B cell (primary cell): ENCODE measurements around the gene MAP3K1. TPM values are rescaled to one million over a fixed set of nuclear protein-coding genes. Genes with fewer than 3 reads are reported as not detected.

Source experiments
- ATAC-seq: fragments of 200-7000 bp; cut with Tn5 transposase; one replicate; pipeline ENCODE4 v1.10.0; 2021; ENCODE audit warnings: low read depth, mild to moderate bottlenecking, moderate number of reproducible peaks, moderate library complexity
- CTCF ChIA-PET: fragments of 350-600 bp; sonication (Branson Sonifier 250); formaldehyde crosslinking; loops from one replicate; lab custom pipeline; 2021; ENCODE audit warnings: antibody characterized with exemption, inconsistent platforms; lab: Charles Lee
- POLR2A ChIA-PET: fragments of 350-600 bp; sonication (Branson Sonifier 250); formaldehyde crosslinking; loops from one replicate; lab custom pipeline; 2021; ENCODE audit warnings: antibody characterized with exemption; lab: Charles Lee
- DNase-seq: peaks from one replicate; pipeline ENCODE4 v3.0.0; 2013
- H2AFZ ChIP-seq: 2 replicates; pipeline ENCODE4 v1.6.1; 2012; ENCODE audit warnings: mild to moderate bottlenecking, low read depth, low read length; ENCODE audit not compliant: insufficient read depth, poor library complexity, severe bottlenecking
- H3K27ac ChIP-seq, 2 donors: 1 replicate in 1 of 2; 2 replicates in 1 of 2; pipeline ENCODE4 v1.5.1; 2012 to 2013; ENCODE audit warnings: low read length in 2 of 2, mild to moderate bottlenecking in 2 of 2, moderate library complexity in 1 of 2
- H3K27me3 ChIP-seq, 4 experiments: fragments of 200-600 bp in 1 of 4; sonication (generic) in 1 of 4; replicated peaks in 1 of 4; 1 replicate in 2 of 4; 2 replicates in 2 of 4; pipeline versions ENCODE4 v1.6.1 to v1.7.0; 2013 to 2016; ENCODE audit warnings: low read length in 3 of 4, mild to moderate bottlenecking in 2 of 4, mixed read lengths in 1 of 4, moderate library complexity in 1 of 4; ENCODE audit not compliant: insufficient read depth in 4 of 4, control insufficient read depth in 3 of 4; ENCODE audit errors: control extremely low read depth in 1 of 4
- H3K36me3 ChIP-seq, 2 experiments: replicated peaks in 1 of 2; 1 replicate in 1 of 2; 2 replicates in 1 of 2; pipeline versions ENCODE4 v1.6.1 to v1.7.1; 2013; ENCODE audit warnings: low read length in 1 of 2; ENCODE audit not compliant: insufficient read depth in 2 of 2, control insufficient read depth in 1 of 2; ENCODE audit errors: control extremely low read depth in 1 of 2, extremely low read depth in 1 of 2
- H3K4me1 ChIP-seq, 2 donors: fragments of 200-600 bp in 1 of 2; sonication (generic) in 1 of 2; 1 replicate in 1 of 2; 2 replicates in 1 of 2; pipeline versions ENCODE4 v1.5.1 to v1.6.1; 2013 to 2017; ENCODE audit warnings: low read length in 2 of 2; ENCODE audit not compliant: control insufficient read depth in 2 of 2, insufficient read depth in 2 of 2
- H3K4me2 ChIP-seq: replicated peaks from 2 replicates; pipeline ENCODE3; 2012; ENCODE audit warnings: mild to moderate bottlenecking, low read depth, low read length; ENCODE audit not compliant: poor library complexity, severe bottlenecking
- H3K4me3 ChIP-seq, 5 experiments: fragments of 200-600 bp in 1 of 5; sonication (generic) in 1 of 5; 1 replicate in 3 of 5; 2 replicates in 2 of 5; pipeline versions ENCODE4 v1.5.1 to v1.7.0; 2011 to 2016; ENCODE audit warnings: low read length in 4 of 5, mild to moderate bottlenecking in 4 of 5, low read depth in 2 of 5, control low read depth in 1 of 5, moderate library complexity in 1 of 5; ENCODE audit not compliant: insufficient read depth in 1 of 5; ENCODE audit errors: control extremely low read depth in 1 of 5, extremely low read depth in 1 of 5
- H3K79me2 ChIP-seq: fragments of 200-600 bp; sonication (generic); one replicate; pipeline ENCODE4 v1.6.0; 2016; ENCODE audit warnings: low read length; ENCODE audit not compliant: control insufficient read depth, insufficient read depth
- H3K9ac ChIP-seq: fragments of 200-600 bp; sonication (generic); 2 replicates; pipeline ENCODE4 v1.6.1; 2017; ENCODE audit warnings: mild to moderate bottlenecking, low read length, moderate library complexity
- H3K9me3 ChIP-seq, 3 donors: one replicate each; pipeline versions ENCODE4 v1.6.1 to v1.7.1; 2013; ENCODE audit warnings: low read length in 2 of 3; ENCODE audit not compliant: control insufficient read depth in 2 of 3, insufficient read depth in 1 of 3; ENCODE audit errors: control extremely low read depth in 1 of 3
- H4K20me1 ChIP-seq: 2 replicates; pipeline ENCODE4 v1.6.0; 2012; ENCODE audit warnings: mild to moderate bottlenecking, low read length; ENCODE audit not compliant: insufficient read depth, control insufficient read depth, poor library complexity, severe bottlenecking
- H3K27ac Mint-ChIP-seq: one replicate; pipeline ENCODE4 v1.8.0; 2021; ENCODE audit warnings: mixed read lengths
- H3K27me3 Mint-ChIP-seq: one replicate; pipeline ENCODE4 v1.8.0; 2021; ENCODE audit warnings: mixed read lengths
- H3K4me1 Mint-ChIP-seq: one replicate; pipeline ENCODE4 v1.8.0; 2021; ENCODE audit warnings: mixed read lengths
- H3K4me3 Mint-ChIP-seq: one replicate; pipeline ENCODE4 v1.8.0; 2021; ENCODE audit warnings: mixed read lengths
- H3K9me3 Mint-ChIP-seq: one replicate; pipeline ENCODE4 v1.8.0; 2022; ENCODE audit warnings: mixed read lengths; ENCODE audit not compliant: insufficient read depth
- EZH2 ChIP-seq: IDR thresholded peaks from 2 replicates; pipeline ENCODE4 v1.6.1; 2012; ENCODE audit warnings: borderline replicate concordance, low read depth, mild to moderate bottlenecking, moderate library complexity, low read length; ENCODE audit not compliant: insufficient read depth, poor library complexity, severe bottlenecking
- WGBS: methylation state at CpG from one replicate; pipeline ENCODE4 v1.1.5; 2013; ENCODE audit warnings: missing lambda C conversion rate; ENCODE audit not compliant: insufficient coverage; 5-methylcytosine and 5-hydroxymethylcytosine counted together
- intact Hi-C: fragments of 100-400 bp; cut with micrococcal nuclease; formaldehyde crosslinking; loops from one replicate; pipeline ENCODE4 v1.10.0; 2022
- polyA plus RNA-seq: library from polyadenylated mRNA; depleted of rRNA; stranded (reverse); fragments of >200 nt; gene quantifications from 2 replicates; pipeline ENCODE4 v1.2.3, GENCODE V29; 2012
- total RNA-seq, 2 donors: library from RNA; stranded (reverse); fragments of 120-200 nt in 1 of 2; gene quantifications; 1 replicate in 1 of 2; 2 replicates in 1 of 2; pipeline versions ENCODE4 v1.2.3 to v1.2.4, GENCODE V29; 2013 to 2022
- TF ChIP-seq, protein P1 (sequence below): fragments of 200-600 bp; IDR thresholded peaks from one replicate; pipeline ENCODE4 v1.8.0; 2022; ENCODE audit warnings: antibody characterized with exemption, mild to moderate bottlenecking

The MAP3K1 gene
- total and polyA plus RNA-seq, 2 donors (not counting 1 experiment from before 2014, with no cell fraction given), result 51.7 to 160 TPM

- DNase-seq (no peak), ATAC-seq (no peak)
- WGBS, result 100% methylated on average over 2 of the region's 2 CpGs
- Histone ChIP-seq H3K4me2 (no peak overlapping the region), H3K27ac (no peak overlapping the region), H3K9me3 (no peaks in the 10 kb centered on the region), H3K4me3 (no peak overlapping the region), H3K79me2 (no peaks in the 10 kb centered on the region), H3K9ac (no peak overlapping the region), H3K27me3 (no peaks in the 10 kb centered on the region), H3K4me1 (no peaks in the 10 kb centered on the region), H2AFZ (no peak overlapping the region), H3K36me3 (no peaks in the 10 kb centered on the region), H4K20me1 (no peaks in the 10 kb centered on the region)
- no peak overlapping the region for H3K27ac Mint-ChIP-seq
- POLR2A ChIA-PET, result no interaction called here
- no peaks in the 10 kb centered on the region for H3K27me3 Mint-ChIP-seq
- intact Hi-C loops, result no loop called here
- TF ChIP-seq, protein P1, sequence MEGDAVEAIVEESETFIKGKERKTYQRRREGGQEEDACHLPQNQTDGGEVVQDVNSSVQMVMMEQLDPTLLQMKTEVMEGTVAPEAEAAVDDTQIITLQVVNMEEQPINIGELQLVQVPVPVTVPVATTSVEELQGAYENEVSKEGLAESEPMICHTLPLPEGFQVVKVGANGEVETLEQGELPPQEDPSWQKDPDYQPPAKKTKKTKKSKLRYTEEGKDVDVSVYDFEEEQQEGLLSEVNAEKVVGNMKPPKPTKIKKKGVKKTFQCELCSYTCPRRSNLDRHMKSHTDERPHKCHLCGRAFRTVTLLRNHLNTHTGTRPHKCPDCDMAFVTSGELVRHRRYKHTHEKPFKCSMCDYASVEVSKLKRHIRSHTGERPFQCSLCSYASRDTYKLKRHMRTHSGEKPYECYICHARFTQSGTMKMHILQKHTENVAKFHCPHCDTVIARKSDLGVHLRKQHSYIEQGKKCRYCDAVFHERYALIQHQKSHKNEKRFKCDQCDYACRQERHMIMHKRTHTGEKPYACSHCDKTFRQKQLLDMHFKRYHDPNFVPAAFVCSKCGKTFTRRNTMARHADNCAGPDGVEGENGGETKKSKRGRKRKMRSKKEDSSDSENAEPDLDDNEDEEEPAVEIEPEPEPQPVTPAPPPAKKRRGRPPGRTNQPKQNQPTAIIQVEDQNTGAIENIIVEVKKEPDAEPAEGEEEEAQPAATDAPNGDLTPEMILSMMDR, result no peak
- no peak for TF ChIP-seq EZH2
- peaks cover 10% of the 10 kb centered on the region for H3K4me1 Mint-ChIP-seq
- H3K9me3 Mint-ChIP-seq, result no peaks in the 10 kb centered on the region
- CTCF ChIA-PET, result interaction anchor here (0.5 to 1.7 kb wide), 9 partner anchors 9 to 1500 kb away, joined by 3 to 8 read pairs (median 3); no protein-coding TSS in a partner anchor
- H3K4me3 Mint-ChIP-seq, result no peak overlapping the region
These were observed 13.1 kb upstream of the MAP3K1 start for GRCh38 chr5:56802205-56802604.

GRCh38 chr5:56803025-56803424 lies 12.3 kb upstream of the MAP3K1 start:
- no peak overlapping the region for H3K4me2 ChIP-seq
- TF ChIP-seq EZH2, result no peak
- TF ChIP-seq, protein P1, result no peak
- intact Hi-C loops, result no loop called here
- Mint-ChIP-seq H3K9me3 (no peaks in the 10 kb centered on the region), H3K4me3 (no peak overlapping the region), H3K27ac (no peak overlapping the region), H3K27me3 (no peaks in the 10 kb centered on the region), H3K4me1 (peaks cover 17% of the 10 kb centered on the region)
- H3K4me3 ChIP-seq, result no peak overlapping the region
- peaks cover 3 to 7% of the 10 kb centered on the region in 2 donors for H3K4me1 ChIP-seq
- H3K27ac ChIP-seq, result no peak overlapping the region
- no peaks in the 10 kb centered on the region for H3K27me3 ChIP-seq
- no CpG with 5 or more reads among the region's 2 CpGs for WGBS
- H4K20me1 ChIP-seq, result no peaks in the 10 kb centered on the region
- no peaks in the 10 kb centered on the region for H3K79me2 ChIP-seq
- POLR2A ChIA-PET, result interaction anchor here (1.0 kb wide), 1 partner anchor 9 kb away, joined by 3 read pairs; no protein-coding TSS in a partner anchor
- no peak for ATAC-seq
- H3K9me3 ChIP-seq, result no peaks in the 10 kb centered on the region
- DNase-seq, result no peak
- no peak overlapping the region for H2AFZ ChIP-seq
- no peak overlapping the region for H3K9ac ChIP-seq
- H3K36me3 ChIP-seq, result no peaks in the 10 kb centered on the region
- CTCF ChIA-PET, result interaction anchor here (1.0 to 1.7 kb wide), 5 partner anchors 11 to 532 kb away, joined by 3 to 4 read pairs (median 3); no protein-coding TSS in a partner anchor
